ENCODE results near the gene SYNDIG1. TPM values are rescaled to one million over a fixed set of nuclear protein-coding genes. Genes with fewer than 3 reads are reported as not detected.

Gene SYNDIG1
- total RNA-seq, 1 experiment from 2014 or later, result 5.4 TPM

DNA sequence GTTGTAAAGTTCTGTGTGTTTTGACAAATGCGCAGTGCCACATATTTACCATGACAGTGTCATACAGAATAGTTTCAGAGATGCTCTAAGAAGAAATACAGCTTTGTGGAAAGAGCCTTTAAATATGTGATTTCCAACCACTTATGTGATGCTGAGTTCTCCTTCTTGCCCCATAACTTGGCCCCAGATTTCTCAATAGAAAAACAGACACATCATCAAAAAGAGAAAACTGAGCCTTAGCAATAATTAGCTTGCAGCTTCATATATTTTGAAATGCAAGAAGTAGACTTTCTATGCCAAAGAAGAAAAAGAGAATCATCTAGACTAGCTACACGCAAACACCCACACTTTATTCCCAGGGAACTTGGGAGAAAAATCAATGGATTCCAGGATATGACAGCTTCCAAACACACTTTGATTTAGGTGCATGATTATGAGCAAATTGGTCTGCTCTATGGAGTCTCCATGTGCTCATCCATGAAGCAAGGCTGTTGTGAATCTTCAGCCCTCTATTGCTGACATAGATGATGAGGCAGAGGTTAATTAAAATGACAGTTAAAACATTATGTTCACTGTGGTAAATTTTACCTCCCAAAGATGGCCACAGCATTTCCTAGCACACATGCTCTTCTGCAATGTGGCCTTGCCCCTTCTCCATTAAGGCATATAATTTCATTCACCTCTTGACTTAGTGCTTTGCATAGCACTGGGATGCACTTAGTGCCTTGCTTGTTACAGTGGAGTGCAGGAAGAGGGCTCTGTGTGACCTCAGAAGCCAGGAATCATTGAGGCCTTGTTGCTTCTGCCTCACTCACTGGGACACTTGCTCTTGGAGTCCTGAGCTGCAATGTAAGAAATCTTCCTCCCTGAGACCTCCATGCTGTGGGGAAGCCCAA, 174.6 kb downstream of the SYNDIG1 start:
- H3K36me3 Mint-ChIP-seq (ENCODE audit: insufficient read depth in 1 of 3, low read depth in 3 of 3), result no peaks in the 10 kb centered on the region
- no peak overlapping the region for H2BK20ac ChIP-seq (ENCODE audit: low read depth, low read length, poor library complexity, severe bottlenecking)
- H3K4ac ChIP-seq (ENCODE audit: low read depth, low read length), result no peak overlapping the region

More for the DNA sequence above, 174.6 kb downstream of the SYNDIG1 start:
- H2BK12ac ChIP-seq (ENCODE audit: insufficient read length, low read depth, low read length), result no peak overlapping the region
- H3K9ac ChIP-seq (ENCODE audit: extremely low read depth, insufficient read length, low read length), result no peak overlapping the region
- H3K56ac ChIP-seq (ENCODE audit: insufficient read length, low read depth, low read length), result no peak overlapping the region
- Mint-ChIP-seq H3K9me3 (peaks cover 0 to 4% of the 10 kb centered on the region in 2 experiments; a peak in 2 of 5 replicates), H3K4me3 (no peak overlapping the region), H3K4me1 (no peaks in the 10 kb centered on the region), H3K27me3 (ENCODE audit: low read depth) (no peaks in the 10 kb centered on the region), H3K27ac (no peak overlapping the region)
- H3K79me1 ChIP-seq (ENCODE audit: insufficient read depth, low read depth, low read length, poor library complexity, severe bottlenecking), result no peaks in the 10 kb centered on the region
- H4K20me1 ChIP-seq (ENCODE audit: control insufficient read depth, insufficient read depth, insufficient read length), result no peaks in the 10 kb centered on the region
- H3K23ac ChIP-seq (ENCODE audit: insufficient read length, low read depth, low read length), result no peak overlapping the region
- no peaks in the 10 kb centered on the region for H3K4me1 ChIP-seq (ENCODE audit: insufficient read depth, low read length)
- H2BK15ac ChIP-seq (ENCODE audit: low read depth, low read length), result no peak overlapping the region
- no peak overlapping the region for H2AFZ ChIP-seq (ENCODE audit: low read length)
- no peak overlapping the region for H2BK120ac ChIP-seq (ENCODE audit: low read depth, low read length, poor library complexity, severe bottlenecking)
- no peak for TF ChIP-seq CTCF (conservative IDR thresholded peaks at IDR 0.05)
- H3K23me2 ChIP-seq (ENCODE audit: insufficient read length, low read depth, low read length, poor library complexity, severe bottlenecking), result no peaks in the 10 kb centered on the region
- H2AK5ac ChIP-seq (ENCODE audit: insufficient read length, low read length), result no peak overlapping the region
- no peaks in the 10 kb centered on the region for H3K79me2 ChIP-seq (ENCODE audit: insufficient read depth, low read length)
- no CpG with 5 or more reads among the region's 2 CpGs for WGBS (ENCODE audit: extremely low coverage, insufficient read length, low lambda C conversion rate)
- H4K8ac ChIP-seq (replicated peaks; ENCODE audit: insufficient read length, low read depth, low read length), result no peak overlapping the region
- DNase-seq, result no peak
- no peak overlapping the region for H3K27ac ChIP-seq (ENCODE audit: insufficient read length, low read depth, low read length)
- no peak overlapping the region for H3K14ac ChIP-seq (ENCODE audit: insufficient read depth, low read length)
- H4K91ac ChIP-seq (ENCODE audit: insufficient read length, low read depth, low read length), result no peak overlapping the region
- H3K18ac ChIP-seq (ENCODE audit: insufficient read length, low read depth, low read length), result no peak overlapping the region
- no peak overlapping the region for H3K4me2 ChIP-seq (ENCODE audit: insufficient read depth, insufficient read length, low read length)
- H3T11ph ChIP-seq (ENCODE audit: low read length), result no peak overlapping the region
- H4K5ac ChIP-seq (ENCODE audit: insufficient read length, low read depth, low read length), result no peak overlapping the region
- H2BK5ac ChIP-seq (ENCODE audit: insufficient read length, low read length), result no peak overlapping the region
- H3K9me3 ChIP-seq (ENCODE audit: control insufficient read depth, low read depth, low read length), result no peaks in the 10 kb centered on the region
- no peaks in the 10 kb centered on the region for H3K27me3 ChIP-seq (ENCODE audit: insufficient read depth, low read length)
